Brain microvascular endothelial cell (primary cell): ENCODE measurements around the gene ABHD11.

ENCODE experiments used
- DNase-seq: peaks from one replicate; pipeline ENCODE4 v3.0.0-alpha.2; 2020
- H3K27ac ChIP-seq: fragments of 250-450 bp; sonication (Bioruptor Pico); 2 replicates; pipeline ENCODE4 v1.5.1; 2020; ENCODE audit warnings: mild to moderate bottlenecking, moderate library complexity
- H3K27me3 ChIP-seq: fragments of 250-450 bp; sonication (Bioruptor Pico); replicated peaks from 2 replicates; pipeline ENCODE4 v1.5.1; 2020; ENCODE audit warnings: mild to moderate bottlenecking
- H3K36me3 ChIP-seq: fragments of 250-450 bp; sonication (Bioruptor Pico); replicated peaks from 2 replicates; pipeline ENCODE4 v1.5.1; 2020; ENCODE audit warnings: mild to moderate bottlenecking
- H3K4me3 ChIP-seq: 2 replicates; pipeline ENCODE4 v1.5.1; 2011; ENCODE audit warnings: low read depth, mild to moderate bottlenecking, control low read depth, low read length, moderate library complexity
- in situ Hi-C: cut with HindIII; loops from 2 replicates; pipeline ENCODE4 v1.10.0; 2017; ENCODE audit warnings: low sequenced_read_pairs, low pct_ligation_motif_present
- TF ChIP-seq, protein P1 (sequence below): IDR thresholded peaks from 2 replicates; pipeline ENCODE4 v1.5.1; 2011; ENCODE audit warnings: low read depth, mild to moderate bottlenecking, moderate library complexity, low read length, control low read depth, inconsistent platforms; ENCODE audit errors: missing control alignments

ABHD11 gene

DNA sequence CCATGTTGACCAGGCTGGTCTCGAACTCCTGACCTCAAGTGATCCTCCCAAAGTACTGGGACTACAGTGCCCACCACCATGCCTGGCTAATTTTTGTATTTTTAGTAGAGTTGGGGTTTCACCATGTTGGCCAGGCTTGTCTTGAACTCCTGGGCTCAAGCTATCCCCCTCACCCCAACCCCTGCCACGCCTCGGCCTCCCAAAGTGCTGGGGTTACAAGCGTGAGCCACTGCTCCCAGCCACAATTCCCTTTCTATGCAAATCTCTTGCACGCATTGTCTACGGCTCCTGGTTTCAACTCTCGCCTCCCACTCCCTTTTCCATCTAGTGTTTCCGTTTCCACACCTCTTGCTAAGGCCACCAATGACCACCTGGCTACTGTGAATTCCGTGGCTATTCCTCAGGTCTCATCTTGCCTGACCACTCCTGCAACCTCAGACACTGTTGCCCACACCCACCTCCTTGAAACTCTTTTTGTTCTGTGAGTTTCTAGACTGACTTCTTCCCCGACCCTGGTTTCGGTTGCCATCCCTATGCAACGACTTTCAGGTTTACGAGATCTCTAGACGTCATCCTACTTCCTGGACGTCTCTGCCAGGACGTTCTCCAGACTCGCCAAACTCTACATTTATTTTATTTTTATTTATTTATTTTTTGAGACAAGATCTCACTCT is 28.1 kb upstream of the ABHD11 start:
- no peak for DNase-seq
- Histone ChIP-seq H3K36me3 (no peaks in the 10 kb centered on the region), H3K27ac (no peak overlapping the region), H3K27me3 (peaks cover 32% of the 10 kb centered on the region), H3K4me3 (no peak overlapping the region)
- in situ Hi-C loops: no loop called here
- TF ChIP-seq, protein P1, sequence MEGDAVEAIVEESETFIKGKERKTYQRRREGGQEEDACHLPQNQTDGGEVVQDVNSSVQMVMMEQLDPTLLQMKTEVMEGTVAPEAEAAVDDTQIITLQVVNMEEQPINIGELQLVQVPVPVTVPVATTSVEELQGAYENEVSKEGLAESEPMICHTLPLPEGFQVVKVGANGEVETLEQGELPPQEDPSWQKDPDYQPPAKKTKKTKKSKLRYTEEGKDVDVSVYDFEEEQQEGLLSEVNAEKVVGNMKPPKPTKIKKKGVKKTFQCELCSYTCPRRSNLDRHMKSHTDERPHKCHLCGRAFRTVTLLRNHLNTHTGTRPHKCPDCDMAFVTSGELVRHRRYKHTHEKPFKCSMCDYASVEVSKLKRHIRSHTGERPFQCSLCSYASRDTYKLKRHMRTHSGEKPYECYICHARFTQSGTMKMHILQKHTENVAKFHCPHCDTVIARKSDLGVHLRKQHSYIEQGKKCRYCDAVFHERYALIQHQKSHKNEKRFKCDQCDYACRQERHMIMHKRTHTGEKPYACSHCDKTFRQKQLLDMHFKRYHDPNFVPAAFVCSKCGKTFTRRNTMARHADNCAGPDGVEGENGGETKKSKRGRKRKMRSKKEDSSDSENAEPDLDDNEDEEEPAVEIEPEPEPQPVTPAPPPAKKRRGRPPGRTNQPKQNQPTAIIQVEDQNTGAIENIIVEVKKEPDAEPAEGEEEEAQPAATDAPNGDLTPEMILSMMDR: no peak

DNA sequence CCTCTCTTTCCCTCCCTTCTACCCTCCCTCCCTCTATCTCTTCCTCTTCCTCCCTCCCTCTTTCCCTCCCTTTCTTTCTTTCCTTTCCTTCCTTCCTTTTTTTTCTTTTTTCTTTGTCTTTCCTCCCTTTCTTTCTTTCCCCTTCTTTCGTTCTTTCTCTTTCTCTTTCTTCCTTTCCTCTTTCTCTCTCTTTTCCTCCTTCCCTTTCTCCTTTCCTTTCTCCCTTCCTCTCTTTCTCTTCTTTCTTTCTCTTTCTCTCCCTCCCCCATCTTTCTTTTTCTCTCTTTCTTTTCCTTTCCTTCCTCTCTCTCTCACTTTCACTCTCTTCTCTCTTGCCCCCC is 24.0 kb upstream of the ABHD11 start:
- H3K27ac ChIP-seq: no peak overlapping the region
- TF ChIP-seq, protein P1: no peak
- H3K4me3 ChIP-seq: no peak overlapping the region
- H3K27me3 ChIP-seq: no peaks in the 10 kb centered on the region
- no peak for DNase-seq
- in situ Hi-C loops: no loop called here
- H3K36me3 ChIP-seq: no peaks in the 10 kb centered on the region

DNA sequence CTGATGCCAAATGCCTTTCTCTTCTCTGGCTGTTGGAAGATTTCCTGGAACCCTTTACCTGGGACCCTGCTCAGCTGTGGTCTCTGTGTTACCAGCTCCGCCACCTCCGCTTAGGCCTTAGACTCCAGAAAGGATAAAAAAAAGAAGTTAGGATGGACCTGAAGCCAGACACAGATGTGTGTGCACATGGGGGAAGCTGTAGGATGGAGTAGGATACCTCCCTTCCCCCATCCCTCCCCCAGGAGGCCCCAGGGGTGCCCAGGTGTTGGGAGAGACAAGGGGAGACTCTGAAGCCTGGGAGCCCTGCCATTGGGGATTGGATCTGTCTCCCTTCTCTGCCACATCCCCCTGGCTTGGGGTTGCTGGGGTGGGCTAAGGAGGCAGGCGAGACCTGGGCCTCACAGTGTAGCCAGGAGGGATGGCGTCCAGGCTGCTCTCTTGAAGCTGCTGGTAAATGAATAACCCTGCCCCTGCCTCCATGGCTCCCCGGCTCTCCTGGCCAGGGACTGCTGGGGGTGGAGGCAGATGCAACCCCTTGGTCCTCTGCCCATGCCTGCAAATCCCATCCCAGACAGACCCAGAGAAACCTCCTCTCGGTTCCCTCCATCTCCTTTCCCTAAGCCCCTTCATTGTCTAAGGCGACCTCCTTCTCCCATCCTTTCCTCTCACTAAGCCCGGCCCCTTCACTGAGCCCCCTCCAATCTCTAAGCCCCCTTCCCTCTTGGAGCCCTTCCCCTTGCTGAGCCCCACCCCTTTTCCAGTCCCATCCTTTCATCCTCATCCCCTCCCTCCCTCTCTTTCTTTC is 23.5 kb upstream of the ABHD11 start:
- in situ Hi-C loops: no loop called here

DNA sequence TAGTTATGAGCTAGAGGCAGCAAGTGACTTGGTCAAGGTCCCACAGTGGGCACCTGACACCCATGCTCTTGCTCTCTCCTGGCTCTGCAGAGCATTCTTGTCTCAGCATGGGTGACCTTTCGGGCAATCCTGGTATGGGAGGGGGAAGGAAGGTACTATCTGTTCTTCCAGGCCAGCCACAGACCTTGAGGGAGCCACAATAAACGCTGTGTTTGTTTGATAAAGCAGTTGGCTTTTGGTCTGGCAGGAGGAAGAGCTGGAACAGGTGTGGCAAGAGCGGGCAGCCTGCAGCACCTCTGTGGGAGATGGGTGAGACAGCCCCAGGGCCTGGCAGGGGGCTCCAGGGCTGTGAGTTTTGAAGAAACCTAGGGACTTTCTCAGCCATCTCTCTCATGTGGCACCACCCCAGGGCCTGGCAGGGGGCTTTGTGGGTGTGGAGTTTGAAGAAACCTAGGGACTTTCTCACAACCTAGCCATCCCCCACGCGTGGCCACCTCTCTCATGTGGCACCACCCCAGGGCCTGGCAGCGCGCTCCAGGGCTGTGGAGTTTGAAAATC is 20.1 kb upstream of the ABHD11 start:
- no peak overlapping the region for H3K4me3 ChIP-seq
- no peak overlapping the region for H3K27ac ChIP-seq
- TF ChIP-seq, protein P1: no peak
- no peaks in the 10 kb centered on the region for H3K27me3 ChIP-seq
- H3K36me3 ChIP-seq: no peaks in the 10 kb centered on the region
- in situ Hi-C loops: no loop called here
- DNase-seq: no peak

More for the DNA sequence above, 23.5 kb upstream of the ABHD11 start:
- H3K4me3 ChIP-seq: no peak overlapping the region
- no peaks in the 10 kb centered on the region for H3K36me3 ChIP-seq
- H3K27ac ChIP-seq: no peak overlapping the region
- no peak for DNase-seq
- TF ChIP-seq, protein P1: no peak
- no peaks in the 10 kb centered on the region for H3K27me3 ChIP-seq

DNA sequence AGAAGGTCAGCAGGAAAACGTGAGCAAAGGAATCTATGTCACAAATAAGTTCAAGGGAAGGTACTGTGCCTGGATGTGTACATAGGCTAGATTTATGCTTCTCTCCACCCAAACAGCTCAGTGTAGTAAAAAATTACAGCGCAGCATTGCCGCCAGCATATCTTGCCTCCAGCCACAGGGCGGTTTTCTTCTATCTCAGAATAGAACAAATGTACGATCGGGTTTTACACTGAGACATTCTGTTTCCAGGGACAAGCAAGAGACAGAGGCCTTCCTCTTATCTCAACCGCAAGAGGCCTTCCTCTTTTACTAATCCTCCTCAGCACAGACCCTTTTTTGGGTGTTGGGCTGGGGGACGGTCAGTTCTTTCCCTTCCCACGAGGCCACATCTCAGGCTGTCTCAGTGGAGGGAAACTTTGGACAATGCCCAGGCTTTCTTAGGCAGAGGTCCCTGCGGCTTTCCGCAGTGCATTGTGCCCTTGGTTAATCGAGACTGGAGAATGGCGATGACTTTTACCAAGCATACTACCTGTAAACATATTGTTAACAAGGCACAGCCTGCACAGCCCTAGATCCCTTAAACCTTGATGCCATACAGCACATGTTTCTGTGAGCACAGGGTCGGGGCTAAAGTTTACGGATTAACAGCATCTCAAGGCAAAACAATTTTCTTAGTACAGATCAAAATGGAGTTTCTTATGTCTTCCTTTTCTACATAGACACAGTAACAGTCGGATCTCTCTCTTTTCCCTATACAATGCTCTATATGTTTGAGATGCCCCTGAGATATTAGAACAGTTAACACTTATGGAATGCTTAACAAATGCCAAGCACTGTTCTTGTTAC is 11.6 kb upstream of the ABHD11 start:
- Histone ChIP-seq H3K27ac (no peak overlapping the region), H3K4me3 (no peak overlapping the region), H3K36me3 (no peaks in the 10 kb centered on the region), H3K27me3 (no peaks in the 10 kb centered on the region)
- TF ChIP-seq, protein P1: no peak
- DNase-seq: no peak
- in situ Hi-C loops: no loop called here
